GM19099 (cell line): Measurements from ENCODE around the gene SH3TC1.
A peak's percentile ranks its signal among the peaks of the same experiment; 100 is the strongest.

ENCODE experiments used
- POLR2A ChIP-seq: IDR thresholded peaks from 3 replicates; pipeline ENCODE4 v1.6.1; 2011; ENCODE audit warnings: low read depth; ENCODE audit not compliant: insufficient read length; ENCODE audit errors: extremely low read depth

The SH3TC1 gene

GRCh38 chr4:8198906-8199593 lies at the start of gene SH3TC1:
TSS of gene SH3TC1 (plus strand) at chr4:8199290. CDS start at chr4:8205195, 5,905 bp downstream.
- TF ChIP-seq POLR2A, result peak; percentile 72

- TF ChIP-seq POLR2A, result no peak
These were observed 49.4 kb upstream of the SH3TC1 start for GRCh38 chr4:8149664-8150063.

- TF ChIP-seq POLR2A, result no peak
These were observed 48.7 kb upstream of the SH3TC1 start for GRCh38 chr4:8150152-8151090.

GRCh38 chr4:8151165-8151650 lies 47.9 kb upstream of the SH3TC1 start:
- TF ChIP-seq POLR2A, result no peak

- no peak for TF ChIP-seq POLR2A
These were observed 46.8 kb upstream of the SH3TC1 start for GRCh38 chr4:8152090-8152864.

GRCh38 chr4:8152865-8153257 lies 46.2 kb upstream of the SH3TC1 start:
- no peak for TF ChIP-seq POLR2A

GRCh38 chr4:8153441-8153840 lies 45.6 kb upstream of the SH3TC1 start:
- TF ChIP-seq POLR2A, result no peak

GRCh38 chr4:8155048-8155447 lies 44.0 kb upstream of the SH3TC1 start:
- TF ChIP-seq POLR2A, result no peak

- TF ChIP-seq POLR2A, result no peak
These were observed 43.2 kb upstream of the SH3TC1 start for GRCh38 chr4:8155660-8156421.

GRCh38 chr4:8156617-8157016 lies 42.5 kb upstream of the SH3TC1 start:
- no peak for TF ChIP-seq POLR2A

- no peak for TF ChIP-seq POLR2A
These were observed 41.6 kb upstream of the SH3TC1 start for GRCh38 chr4:8157496-8157895.

GRCh38 chr4:8157944-8158709 lies 41.0 kb upstream of the SH3TC1 start:
- TF ChIP-seq POLR2A, result no peak

GRCh38 chr4:8158710-8159536 lies 40.2 kb upstream of the SH3TC1 start, which contains the start of gene ABLIM2:
TSS of gene ABLIM2 (minus strand) at chr4:8158813. CDS start at chr4:8158689, 124 bp downstream.
- peak; percentile 76 for TF ChIP-seq POLR2A
